OCI-M2 (cell line): ENCODE measurements around the gene GPR37L1.

Source experiments
- DNase-seq: peaks from one replicate; lab custom pipeline; 2025; ENCODE audit not compliant: unreplicated experiment; lab: John Stamatoyannopoulos, UW

Gene GPR37L1, protein sequence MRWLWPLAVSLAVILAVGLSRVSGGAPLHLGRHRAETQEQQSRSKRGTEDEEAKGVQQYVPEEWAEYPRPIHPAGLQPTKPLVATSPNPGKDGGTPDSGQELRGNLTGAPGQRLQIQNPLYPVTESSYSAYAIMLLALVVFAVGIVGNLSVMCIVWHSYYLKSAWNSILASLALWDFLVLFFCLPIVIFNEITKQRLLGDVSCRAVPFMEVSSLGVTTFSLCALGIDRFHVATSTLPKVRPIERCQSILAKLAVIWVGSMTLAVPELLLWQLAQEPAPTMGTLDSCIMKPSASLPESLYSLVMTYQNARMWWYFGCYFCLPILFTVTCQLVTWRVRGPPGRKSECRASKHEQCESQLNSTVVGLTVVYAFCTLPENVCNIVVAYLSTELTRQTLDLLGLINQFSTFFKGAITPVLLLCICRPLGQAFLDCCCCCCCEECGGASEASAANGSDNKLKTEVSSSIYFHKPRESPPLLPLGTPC

DNA sequence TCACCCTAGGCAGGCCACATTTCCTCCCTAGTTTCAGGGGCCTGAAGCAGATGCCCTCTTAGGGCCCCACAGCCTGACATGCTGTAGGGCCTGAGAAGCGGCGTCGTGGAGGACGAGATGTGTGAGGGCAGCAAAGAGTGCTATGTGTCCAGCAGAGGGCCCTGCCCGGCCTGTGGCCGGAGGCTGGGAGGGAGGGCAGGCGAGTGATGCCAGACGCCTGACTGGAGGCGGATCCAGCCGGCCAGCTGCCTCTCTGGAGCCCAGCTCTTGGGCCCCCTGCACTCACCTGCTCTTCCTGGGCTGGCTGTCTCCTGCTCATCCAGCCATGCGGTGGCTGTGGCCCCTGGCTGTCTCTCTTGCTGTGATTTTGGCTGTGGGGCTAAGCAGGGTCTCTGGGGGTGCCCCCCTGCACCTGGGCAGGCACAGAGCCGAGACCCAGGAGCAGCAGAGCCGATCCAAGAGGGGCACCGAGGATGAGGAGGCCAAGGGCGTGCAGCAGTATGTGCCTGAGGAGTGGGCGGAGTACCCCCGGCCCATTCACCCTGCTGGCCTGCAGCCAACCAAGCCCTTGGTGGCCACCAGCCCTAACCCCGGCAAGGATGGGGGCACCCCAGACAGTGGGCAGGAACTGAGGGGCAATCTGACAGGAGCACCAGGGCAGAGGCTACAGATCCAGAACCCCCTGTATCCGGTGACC is at the start of gene GPR37L1:
GPR37L1 (plus strand) TSS at position 279 of the 697 bp plus-strand sequence; CDS start at position 326, 47 bp downstream.
- DNase-seq: no peak

DNA sequence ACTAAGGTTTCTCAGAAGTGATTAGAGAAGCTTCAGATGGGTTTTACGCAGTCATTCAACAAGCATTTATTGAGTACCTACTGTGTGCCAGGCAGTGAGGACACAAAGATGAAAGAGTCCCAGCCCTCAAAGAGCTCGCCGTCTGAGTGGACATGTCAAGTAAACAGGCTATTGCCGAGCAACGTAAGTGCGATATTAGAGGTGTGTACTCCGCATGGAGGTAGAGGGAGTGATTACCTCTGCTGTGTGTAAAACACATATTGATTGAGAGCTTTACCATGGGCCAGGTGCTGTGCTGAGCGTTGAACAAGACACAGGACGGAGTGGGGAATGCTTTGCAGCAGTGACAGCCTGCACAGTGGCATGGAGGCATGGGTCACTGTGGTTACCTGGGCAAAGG is 49.5 kb upstream of the GPR37L1 start:
- DNase-seq: no peak

DNA sequence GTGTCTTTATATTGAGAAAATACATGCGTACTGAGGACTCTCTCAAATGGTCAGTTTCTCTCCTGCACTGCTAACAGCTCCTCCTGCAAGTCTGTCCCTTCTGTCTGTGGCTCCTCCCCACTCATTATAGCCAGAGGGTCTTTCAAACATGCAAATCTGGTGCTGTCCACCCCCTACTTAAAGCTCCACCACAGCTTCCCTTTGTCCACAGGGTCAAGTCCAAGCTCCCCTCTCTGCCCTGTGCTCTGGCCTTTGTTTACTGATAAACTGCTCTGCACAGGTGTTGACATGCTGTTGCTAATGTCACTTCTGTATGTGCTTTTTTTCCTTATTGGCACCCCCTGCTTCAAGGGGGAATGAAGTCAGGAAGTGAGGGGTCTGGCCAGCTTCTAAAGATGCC is 47.7 kb upstream of the GPR37L1 start:
- DNase-seq: no peak

DNA sequence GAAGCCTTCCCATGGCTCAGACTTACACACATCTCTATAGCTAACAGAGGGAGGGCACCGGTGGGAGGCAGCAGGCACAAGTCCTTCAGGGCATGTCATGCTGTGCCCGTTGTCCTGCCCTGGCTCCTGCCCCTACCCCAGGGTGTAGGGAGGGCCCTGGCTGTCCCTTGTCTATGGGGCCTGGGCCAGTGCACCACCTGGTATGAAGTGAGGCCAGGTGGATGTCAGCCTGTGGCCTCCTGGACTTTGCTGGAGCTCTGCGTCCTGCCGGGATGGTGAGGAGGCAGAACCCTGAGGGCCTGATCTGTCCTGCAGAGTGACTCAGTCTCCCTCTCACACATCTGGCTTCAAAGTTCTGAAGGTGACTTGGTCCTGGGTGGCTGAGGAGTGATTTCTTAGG is 47.3 kb upstream of the GPR37L1 start:
- DNase-seq: no peak

DNA sequence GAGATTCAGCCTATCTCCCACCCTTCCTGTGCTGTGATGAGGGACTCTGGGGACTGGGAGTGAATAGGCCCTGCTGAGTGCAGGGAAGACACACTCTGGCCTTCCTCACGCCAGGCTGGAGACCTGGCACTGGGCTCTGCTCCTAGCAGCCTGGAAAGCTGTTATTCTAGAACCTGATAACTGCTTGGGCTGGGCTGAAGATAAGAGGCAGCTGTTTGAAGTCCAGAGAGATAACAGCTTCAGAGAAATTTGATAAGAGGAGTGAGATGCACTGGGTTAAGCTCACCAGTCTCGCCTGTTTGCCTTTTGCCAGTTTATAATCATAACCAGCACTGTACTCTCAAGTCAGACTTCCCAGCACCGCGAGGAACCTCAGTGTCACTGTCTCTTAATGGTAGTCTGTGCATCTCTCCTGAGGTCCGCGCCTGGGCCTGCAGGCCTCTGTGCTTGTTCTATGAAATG is 46.6 kb upstream of the GPR37L1 start:
- no peak for DNase-seq

DNA sequence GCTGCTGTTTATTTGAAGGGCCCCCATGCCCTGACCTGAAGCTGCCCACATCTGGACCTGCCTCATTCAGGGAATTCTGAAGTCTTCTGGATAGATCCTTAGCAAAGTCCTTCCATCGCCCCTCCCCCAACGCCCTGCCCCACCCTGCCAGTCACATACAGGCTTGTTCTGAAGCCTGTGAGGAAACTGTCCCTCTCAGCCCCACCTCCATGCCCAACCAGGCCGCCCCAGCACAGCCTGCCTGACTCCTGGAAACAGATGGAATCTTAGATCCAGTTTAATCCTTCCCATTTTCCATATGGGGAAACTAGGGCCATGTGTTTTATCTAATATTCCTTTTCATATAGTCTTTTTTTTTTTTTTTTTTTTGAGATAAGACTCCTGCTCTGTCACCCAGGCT is 44.5 kb upstream of the GPR37L1 start:
- DNase-seq: no peak

DNA sequence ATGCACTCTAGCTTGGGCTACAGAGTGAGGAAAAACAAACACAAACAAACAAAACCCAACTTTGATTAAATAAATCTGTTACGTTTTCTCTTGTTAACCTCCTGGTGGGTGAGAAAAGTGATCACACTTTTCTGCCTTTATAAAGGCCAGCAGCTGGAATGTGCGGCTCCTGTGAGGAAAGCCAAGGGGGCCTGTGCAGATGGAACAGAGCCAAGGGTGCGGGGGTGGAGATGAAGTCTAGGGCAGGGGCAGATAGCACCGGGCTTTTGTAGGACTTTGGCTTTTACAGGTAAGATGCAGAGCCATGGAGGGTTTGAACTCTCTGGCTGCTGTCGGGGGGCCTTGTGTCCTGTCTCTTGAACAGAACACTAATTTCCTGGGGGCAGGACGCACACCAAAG is 40.7 kb upstream of the GPR37L1 start:
- DNase-seq: no peak

DNA sequence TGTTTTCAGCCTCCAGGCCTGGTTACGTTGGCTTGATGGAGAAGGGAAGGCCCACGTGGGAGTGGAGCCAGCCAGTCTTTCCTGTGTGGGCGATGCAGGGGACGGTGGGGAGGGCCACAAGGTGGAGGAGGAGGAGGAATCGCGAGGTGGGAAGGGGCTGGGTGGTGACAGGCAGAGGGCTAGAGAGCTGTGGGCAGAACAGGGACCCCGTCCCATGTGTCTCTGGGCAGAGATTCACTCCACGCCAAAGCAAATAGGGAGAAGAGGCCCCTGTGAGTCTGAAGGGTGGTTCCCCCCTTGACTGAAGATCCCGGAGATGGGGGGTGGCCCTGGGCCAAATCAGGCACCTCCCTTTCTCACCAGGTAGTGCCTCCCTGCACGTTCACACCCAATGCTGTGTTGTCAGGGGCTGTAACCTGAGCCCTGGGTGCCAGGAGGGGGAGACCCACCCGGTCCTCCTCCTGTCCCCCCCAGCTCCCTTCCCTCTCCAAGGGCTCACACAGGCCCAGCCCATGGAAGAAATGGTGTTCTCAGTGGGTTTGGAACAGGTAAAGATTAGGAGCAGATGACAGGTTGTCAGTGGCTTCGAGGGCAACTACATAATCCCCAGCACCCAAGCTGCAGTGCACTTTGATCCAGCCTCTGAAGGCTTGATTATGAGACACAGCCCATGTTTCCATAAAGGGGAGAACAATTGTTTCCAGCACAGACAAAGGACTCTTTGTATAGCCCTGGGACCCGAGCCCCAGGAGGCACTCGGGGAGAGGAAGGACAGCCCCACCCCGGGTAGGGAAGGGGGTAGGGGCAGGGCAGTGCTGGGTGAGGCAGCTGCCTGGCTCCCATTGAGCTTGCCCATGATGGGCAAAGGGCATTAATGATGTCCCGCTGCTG is 37.7 kb upstream of the GPR37L1 start:
- no peak for DNase-seq

DNA sequence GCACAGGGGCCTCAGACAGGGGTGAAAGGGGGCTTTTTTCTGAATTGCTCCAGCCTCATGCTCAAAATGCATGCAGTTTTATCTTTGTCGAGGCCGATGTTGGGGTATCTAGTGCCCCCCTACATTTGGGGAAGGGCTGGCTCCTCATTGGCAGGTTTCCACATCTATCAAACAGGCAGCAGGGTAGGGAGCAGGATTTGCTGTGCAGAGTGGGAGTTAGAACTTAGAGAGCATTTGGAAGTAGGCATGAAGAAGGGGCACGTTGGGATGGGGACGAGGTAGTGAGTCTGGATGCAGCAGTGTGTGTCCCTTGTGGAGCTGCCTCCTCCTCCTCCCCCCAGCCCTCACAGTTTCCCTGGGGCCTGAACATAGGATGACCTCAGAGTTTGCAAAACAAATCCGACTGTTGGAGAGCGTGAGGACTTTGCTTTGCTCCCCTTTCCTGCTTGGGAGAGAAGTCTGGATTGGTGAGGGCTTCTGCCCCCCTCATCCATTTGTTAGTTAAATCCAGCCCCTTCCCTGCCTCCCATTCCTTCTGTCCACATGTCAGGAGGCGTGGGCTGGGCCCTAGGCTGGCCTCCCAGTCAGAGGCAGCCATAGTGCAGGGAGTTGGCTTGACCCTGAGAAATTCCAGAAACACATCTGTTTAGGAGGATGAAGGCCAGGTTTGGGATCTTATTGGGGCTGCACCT is 36.9 kb upstream of the GPR37L1 start:
- no peak for DNase-seq

DNA sequence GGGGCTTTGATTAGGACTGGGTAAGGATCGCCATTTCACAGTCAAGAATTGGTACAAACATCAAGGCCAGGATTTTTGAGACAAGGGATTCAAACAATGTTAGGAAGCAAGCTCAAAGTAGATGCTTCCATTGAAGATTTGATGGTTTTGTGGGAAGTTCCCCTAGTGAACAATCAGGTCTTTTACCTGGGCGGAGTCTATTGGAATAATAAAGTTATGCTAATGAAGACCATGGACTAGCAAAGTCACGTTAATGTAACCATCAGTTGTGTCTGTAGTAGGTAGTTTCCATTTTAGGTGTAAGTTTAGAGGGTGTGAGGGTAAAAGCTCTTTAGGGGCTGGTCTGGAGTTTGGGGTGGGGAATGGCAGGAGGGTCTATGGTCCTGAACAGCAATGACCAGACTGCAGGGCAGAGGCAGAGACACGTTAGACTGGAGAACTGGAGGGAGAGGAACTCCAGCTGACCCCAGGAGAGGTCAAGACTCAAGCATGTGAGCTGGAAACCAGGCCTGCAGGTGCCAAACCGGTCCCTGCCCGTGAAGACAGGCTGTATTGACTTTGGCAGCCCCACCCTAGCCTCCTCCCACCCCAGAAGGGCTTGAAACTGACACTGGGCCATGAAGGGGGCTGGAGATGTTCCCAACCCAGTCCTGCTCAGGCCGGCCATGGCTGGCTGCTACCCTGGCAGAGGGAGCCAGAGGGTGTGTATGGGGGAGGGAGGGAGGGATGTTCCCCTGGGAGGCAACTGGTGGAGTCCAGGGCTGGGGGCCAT is 36.0 kb upstream of the GPR37L1 start:
- no peak for DNase-seq

DNA sequence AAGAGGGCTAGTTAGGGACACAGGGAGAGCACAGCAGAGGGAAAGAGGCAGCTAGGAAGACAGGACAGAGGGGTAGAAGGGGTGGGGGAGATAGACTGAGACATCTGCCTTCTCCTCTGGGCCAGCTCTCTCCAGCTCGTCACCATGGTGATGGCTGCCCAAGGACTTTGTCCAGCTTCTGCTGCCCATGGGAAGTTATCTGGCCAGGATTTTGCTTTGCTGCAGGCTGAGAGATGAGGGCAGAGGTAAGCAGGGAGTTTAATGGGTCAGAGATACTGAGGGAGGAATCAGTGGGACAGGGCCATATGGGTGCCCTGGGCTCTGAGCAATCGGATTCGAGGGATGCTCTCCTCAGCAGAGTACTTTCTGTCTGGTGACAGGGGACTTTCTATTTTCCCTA is 34.5 kb upstream of the GPR37L1 start:
- no peak for DNase-seq

DNA sequence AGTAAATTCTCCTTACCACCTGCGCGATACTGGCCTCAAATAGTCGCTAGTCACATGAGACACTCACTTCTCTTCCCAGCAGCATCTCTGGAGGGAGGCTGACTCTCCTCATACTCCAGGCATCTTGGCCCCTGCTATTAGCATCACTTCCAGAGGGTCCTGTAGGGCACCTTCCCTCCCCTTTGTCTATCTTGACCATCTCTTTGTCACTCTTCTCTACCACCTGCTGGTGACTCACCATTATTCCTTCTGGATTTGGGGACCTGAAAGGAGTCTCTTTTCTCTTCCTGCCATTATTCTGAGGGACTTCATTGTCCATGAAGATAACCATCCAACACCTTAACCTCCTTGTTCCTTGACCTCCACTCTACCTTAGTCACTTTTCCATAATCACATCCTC is 31.7 kb upstream of the GPR37L1 start:
- no peak for DNase-seq

DNA sequence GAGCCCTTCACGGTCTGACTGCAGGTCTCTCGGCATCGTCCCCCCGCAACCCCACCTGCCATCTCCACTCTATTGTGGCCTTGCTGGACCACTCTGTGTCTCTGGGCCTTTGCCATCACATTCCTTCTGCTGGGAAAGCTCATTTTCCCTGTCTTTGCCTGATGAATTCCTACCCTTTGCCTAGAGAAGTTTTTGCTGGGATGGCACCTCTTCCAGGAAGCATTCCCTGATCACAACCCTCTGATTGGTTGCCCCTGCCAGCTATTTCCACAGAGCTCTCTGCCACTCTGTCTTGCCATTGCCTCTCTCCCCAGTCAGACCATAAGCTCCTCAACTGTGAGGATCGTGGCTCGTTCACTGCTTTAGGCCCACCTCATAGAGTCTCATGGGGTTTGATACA is 28.9 kb upstream of the GPR37L1 start:
- no peak for DNase-seq

DNA sequence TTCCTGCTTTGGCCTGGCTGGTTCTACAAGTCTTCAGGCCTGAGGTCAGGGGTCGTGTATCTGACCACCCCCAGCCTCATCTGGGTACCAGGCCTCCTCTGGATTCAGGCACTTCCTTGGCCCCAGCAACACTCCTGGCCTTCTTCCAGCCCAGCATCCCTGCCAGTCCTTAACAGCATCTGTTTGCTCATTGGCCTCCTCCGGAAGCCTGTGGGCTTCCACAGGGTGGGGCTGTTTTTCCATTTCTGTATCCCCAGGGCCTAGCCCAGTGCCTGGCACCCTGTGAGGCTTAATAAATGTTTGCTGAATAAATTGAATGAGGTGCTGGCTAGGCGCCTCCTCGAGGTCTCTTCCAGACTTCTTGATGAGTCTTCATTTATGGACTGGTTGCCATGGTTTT is 21.5 kb upstream of the GPR37L1 start:
- no peak for DNase-seq

DNA sequence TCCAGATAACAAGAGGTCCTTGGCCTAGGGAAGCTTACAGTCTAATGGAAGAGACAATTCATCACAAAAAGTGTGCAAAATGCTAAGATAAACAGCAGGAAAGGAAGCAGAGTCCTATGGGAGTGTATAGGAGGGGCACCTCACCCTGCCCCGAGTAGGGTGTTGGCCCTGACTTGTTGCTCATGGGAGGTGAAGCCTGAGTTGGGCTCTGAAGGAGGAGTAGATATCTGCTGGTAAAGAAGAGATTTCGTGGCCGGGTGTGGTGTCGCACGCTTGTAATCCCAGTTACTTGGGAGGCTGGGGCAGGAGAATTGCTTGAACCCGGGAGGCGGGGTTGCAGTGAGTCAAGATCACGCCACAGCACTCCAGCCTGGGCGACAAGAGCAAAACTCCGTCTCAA is 18.6 kb upstream of the GPR37L1 start:
- DNase-seq: no peak

DNA sequence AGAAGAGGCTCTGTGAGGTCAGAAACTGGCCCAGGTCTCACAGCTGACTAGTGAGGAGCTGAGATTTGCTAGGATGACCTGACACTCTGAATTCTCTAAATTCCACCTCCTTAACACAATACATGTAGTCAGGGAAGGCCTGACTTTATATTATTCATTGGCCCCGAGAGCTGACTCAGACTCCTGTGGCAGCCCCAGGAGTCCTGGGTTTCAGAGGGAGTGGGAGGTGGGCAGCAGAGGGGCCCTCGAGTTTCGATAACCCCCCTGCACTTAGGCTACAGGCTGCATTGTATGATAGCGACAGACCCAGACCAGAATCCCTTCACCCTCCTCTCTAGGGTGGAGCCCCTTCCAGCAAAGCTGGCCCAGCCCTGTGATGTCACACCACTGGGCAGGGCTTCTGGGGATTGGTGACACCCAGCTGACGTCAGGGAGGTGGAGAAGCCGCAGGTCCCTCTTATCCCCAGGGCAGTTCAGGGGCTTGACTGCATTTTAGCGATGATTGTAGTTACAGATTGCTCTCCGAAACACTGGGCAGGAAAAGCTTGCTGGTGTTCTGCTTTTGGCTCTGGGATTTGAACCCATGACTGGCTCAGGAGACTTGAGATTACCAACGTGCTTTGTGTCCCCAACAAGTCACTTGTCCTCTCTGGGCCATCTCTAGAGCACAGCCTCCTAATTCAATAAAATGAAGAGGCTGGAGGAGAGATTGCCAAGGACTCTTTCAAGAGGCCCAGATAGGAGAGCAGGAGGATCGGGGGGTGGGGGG is 17.0 kb upstream of the GPR37L1 start:
- DNase-seq: no peak

DNA sequence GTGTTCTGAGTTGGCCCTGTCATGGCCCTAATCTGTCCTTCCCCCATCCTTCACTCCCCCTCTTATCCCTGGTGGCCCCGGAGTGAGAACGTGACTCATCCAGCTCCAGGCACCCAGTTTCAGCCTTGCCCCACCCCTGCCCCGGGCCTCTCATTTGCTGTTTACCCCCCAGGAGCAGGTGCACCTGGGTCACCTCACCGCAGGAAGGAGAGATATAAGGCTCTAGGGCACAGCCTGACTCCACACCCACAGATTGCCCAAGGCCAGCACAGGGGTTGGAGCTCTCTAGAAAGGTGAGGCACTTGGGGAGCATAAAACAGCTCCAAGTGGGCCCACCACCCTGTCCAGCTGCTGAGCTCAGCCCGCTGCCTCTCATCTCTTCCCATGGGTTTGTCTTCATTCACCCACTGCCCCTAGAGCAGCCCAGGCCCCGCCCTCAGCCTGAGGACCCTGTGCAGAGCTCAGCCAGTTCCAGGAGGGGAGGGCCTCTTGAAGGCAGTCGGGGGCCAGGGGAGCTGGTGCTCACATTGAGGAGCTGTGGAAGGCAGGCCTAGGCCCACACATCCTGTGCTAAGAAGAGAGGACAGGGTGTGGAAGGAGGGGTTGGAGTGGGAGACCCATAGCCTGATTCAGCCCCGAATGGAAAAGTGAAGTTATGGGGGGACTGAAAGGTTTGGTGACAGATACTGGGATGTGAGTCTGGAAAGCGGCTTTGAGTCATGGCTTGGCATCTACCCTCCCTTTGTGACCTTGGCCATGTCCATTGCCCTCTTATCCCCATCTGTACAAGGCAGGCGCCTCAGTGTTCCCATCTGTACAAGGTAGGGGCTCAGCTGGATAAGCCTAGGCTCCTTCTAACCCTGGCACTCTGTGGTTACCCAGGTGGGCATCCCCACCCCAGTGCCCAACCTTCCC is 16.1 kb upstream of the GPR37L1 start:
- no peak for DNase-seq

DNA sequence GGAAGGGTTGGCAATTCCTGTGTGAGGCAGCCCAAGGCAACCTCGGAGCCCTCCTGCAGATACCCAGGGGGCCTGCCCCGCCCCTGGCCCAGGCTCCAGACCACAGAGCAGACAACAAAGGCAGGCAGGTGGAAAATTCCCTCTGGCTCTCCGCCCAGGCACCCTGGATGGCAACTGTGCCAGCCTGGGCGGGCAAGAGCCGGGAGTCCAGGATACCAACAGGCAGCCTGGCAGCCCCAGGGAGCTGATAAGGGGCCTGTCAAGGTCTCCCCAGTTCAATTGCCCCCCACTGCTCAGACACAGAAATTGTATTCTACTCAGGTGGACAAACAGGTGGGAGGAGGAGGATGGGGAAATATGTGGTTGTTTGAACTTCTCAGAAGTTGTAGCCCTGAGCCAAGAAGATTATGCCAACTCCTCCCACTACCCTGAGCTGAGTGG is 15.4 kb upstream of the GPR37L1 start:
- no peak for DNase-seq
